K562 (cell line): ENCODE data around the gene ADK. TPM values are rescaled to one million over a fixed set of nuclear protein-coding genes. Genes with fewer than 3 reads are reported as not detected.

Source experiments
- CREBBP ChIP-seq: IDR thresholded peaks from one replicate; pipeline ENCODE4 v1.6.1; 2012; ENCODE audit warnings: low read depth, mild to moderate bottlenecking, control low read depth, inconsistent platforms, low read length
- HBP1 ChIP-seq: fragments of 450-650 bp; formaldehyde crosslinking; IDR thresholded peaks from 2 replicates; pipeline ENCODE4 v1.4.0; 2022; ENCODE audit warnings: missing genetic modification characterization
- KHSRP ChIP-seq: fragments of 450-650 bp; IDR thresholded peaks from 2 replicates; pipeline ENCODE4 v1.6.1; 2017
- KLF1 ChIP-seq: fragments of 450-650 bp; IDR thresholded peaks from 2 replicates; pipeline ENCODE4 v1.6.1; 2016; ENCODE audit warnings: missing genetic modification characterization, missing compliant biosample characterization
- PHB2 ChIP-seq: fragments of 450-650 bp; IDR thresholded peaks from 2 replicates; pipeline ENCODE4 v1.6.1; 2017; ENCODE audit warnings: low read depth
- POLR2H ChIP-seq: IDR thresholded peaks from 2 replicates; pipeline ENCODE4 v1.6.1; 2016; ENCODE audit warnings: missing genetic modification characterization, low read depth, mild to moderate bottlenecking, control low read depth, missing compliant biosample characterization, moderate library complexity
- RUNX1 ChIP-seq: sonication (generic); IDR thresholded peaks from 2 replicates; pipeline ENCODE4 v1.6.1; 2016; ENCODE audit warnings: antibody characterized with exemption, low read depth
- YY1 ChIP-seq, 3 experiments: IDR thresholded peaks; 2 replicates each; pipeline ENCODE4 v1.6.1; 2011; ENCODE audit warnings: low read length in 2 of 3, mild to moderate bottlenecking in 2 of 3, moderate library complexity in 2 of 3, borderline replicate concordance in 1 of 3, control low read depth in 1 of 3, low read depth in 1 of 3; ENCODE audit not compliant: insufficient read depth in 3 of 3, insufficient replicate concordance in 2 of 3, control insufficient read depth in 1 of 3, insufficient read length in 1 of 3; ENCODE audit errors: extremely low read depth in 1 of 3
- ZBTB40 ChIP-seq, 2 experiments: fragments of 450-650 bp in 1 of 2; sonication (generic) in 1 of 2; formaldehyde crosslinking in 1 of 2; IDR thresholded peaks; 2 replicates each; pipeline versions ENCODE4 v1.7.1 to v1.9.0; 2016 to 2022; ENCODE audit warnings: inconsistent platforms in 1 of 2, mild to moderate bottlenecking in 1 of 2, missing genetic modification reagents in 1 of 2
- ZNF124 ChIP-seq: sonication (generic); formaldehyde crosslinking; IDR thresholded peaks from 2 replicates; pipeline ENCODE4 v1.8.1; 2022; ENCODE audit warnings: missing genetic modification reagents
- ZNF280A ChIP-seq: fragments of 450-650 bp; IDR thresholded peaks from 2 replicates; pipeline ENCODE4 v1.6.1; 2018; ENCODE audit warnings: mild to moderate bottlenecking, low read depth; ENCODE audit not compliant: partially characterized antibody
- ZNF316 ChIP-seq: fragments of 450-650 bp; IDR thresholded peaks from 2 replicates; pipeline ENCODE4 v1.6.1; 2016
- polyA plus RNA-seq, 8 experiments: library from polyadenylated mRNA; depleted of rRNA in 4 of 8; stranded (reverse) in 5 of 8; unstranded in 3 of 8; fragments of >200 nt; fragmentation: Nextera tagmentation in 2 of 8; fragmentation: Illumina TruSeq in 1 of 8; extraction: Ambion mirVana in 2 of 8; extraction: Trizol in 1 of 8; gene quantifications; 2 replicates each; pipeline versions ENCODE4 v1.2.1 to v1.2.3, GENCODE V29; 2011 to 2014; ENCODE audit warnings: inconsistent platforms in 1 of 8, missing spikeins in 1 of 8
- total RNA-seq, 7 experiments: library from RNA; depleted of rRNA in 6 of 7; stranded (reverse); fragments of >200 nt in 6 of 7; fragmentation: Illumina TruSeq in 2 of 7; extraction: Trizol in 2 of 7; gene quantifications; 2 replicates each; pipeline versions ENCODE4 v1.2.1 to v1.2.3, GENCODE V29; 2011 to 2021; ENCODE audit warnings: low replicate concordance in 1 of 7
- TF ChIP-seq, protein P1 (sequence below), 3 experiments: IDR thresholded peaks in 2 of 3; conservative IDR thresholded peaks in 1 of 3; 2 replicates each; pipeline ENCODE4 v1.5.1; 2011 to 2012; ENCODE audit warnings: low read length in 3 of 3, mild to moderate bottlenecking in 3 of 3, control low read depth in 2 of 3, improper control_type of control experiment in 1 of 3, inconsistent platforms in 1 of 3, low read depth in 1 of 3, mixed read lengths in 1 of 3, moderate library complexity in 1 of 3; ENCODE audit not compliant: insufficient read depth in 2 of 3

The ADK gene
- total and polyA plus RNA-seq, 9 of the 15 experiments (the other 6 are each of a cell fraction or from before 2014, with no cell fraction given): 54.2 to 97.8 (median 73.6) TPM

DNA sequence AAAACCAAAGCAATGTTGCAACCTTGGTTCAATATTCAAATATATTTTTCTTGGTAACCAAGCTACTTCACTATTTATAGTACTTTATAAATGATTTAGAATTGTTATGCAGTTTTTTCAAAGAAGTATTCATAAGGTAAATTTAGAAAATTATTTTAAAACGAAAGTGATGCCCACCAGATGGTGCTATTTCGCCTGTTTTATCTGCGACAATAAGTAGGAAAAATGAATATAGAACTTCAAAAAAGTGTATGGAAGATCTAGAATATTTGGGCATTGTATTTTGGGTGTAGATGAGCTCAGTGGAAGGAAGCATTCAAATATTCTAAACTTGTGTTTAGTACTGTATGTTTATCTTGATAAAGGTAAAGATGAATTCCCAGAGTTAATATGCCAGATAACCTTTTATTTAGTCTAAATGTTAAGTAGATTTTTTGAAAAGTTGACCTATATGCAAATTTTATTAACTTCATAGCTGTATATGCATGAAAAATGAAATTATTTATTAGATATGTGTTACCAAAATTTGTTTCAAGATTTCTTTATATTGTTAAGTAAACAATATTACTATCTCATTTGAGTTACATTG, 93.2 kb downstream of the ADK start (continued):
- no peak for TF ChIP-seq ZBTB40 (IDR thresholded peaks at IDR 0.05)
- TF ChIP-seq ZBTB40 (CRISPR knock-in tag; IDR thresholded peaks at IDR 0.05): no peak
- no peak for TF ChIP-seq KLF1 (tag)
- TF ChIP-seq, protein P1, sequence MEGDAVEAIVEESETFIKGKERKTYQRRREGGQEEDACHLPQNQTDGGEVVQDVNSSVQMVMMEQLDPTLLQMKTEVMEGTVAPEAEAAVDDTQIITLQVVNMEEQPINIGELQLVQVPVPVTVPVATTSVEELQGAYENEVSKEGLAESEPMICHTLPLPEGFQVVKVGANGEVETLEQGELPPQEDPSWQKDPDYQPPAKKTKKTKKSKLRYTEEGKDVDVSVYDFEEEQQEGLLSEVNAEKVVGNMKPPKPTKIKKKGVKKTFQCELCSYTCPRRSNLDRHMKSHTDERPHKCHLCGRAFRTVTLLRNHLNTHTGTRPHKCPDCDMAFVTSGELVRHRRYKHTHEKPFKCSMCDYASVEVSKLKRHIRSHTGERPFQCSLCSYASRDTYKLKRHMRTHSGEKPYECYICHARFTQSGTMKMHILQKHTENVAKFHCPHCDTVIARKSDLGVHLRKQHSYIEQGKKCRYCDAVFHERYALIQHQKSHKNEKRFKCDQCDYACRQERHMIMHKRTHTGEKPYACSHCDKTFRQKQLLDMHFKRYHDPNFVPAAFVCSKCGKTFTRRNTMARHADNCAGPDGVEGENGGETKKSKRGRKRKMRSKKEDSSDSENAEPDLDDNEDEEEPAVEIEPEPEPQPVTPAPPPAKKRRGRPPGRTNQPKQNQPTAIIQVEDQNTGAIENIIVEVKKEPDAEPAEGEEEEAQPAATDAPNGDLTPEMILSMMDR (IDR thresholded peaks at IDR 0.05 in 2 of 3, conservative IDR thresholded peaks at IDR 0.05 in 1 of 3; ENCODE audit: insufficient read depth in 2 of 3, low read depth in 1 of 3, low read length in 3 of 3): peak in 2 of 3 experiments; percentile 43 to 73; a peak in 4 of 6 replicates
- no peak for TF ChIP-seq ZNF124 (CRISPR knock-in tag)
- no peak for TF ChIP-seq RUNX1
- TF ChIP-seq POLR2H (tag): peak; percentile 52; the same call in 1 of the 2 replicates
- TF ChIP-seq HBP1 (CRISPR knock-in tag): no peak
- TF ChIP-seq CREBBP: no peak
- TF ChIP-seq ZNF316: no peak
- TF ChIP-seq PHB2: no peak
- no peak for TF ChIP-seq YY1 (IDR thresholded peaks at IDR 0.05; ENCODE audit: borderline replicate concordance in 1 of 3, control insufficient read depth in 1 of 3, extremely low read depth in 1 of 3, insufficient read depth in 3 of 3, insufficient read length in 1 of 3, insufficient replicate concordance in 2 of 3, low read depth in 1 of 3, low read length in 2 of 3)
- no peak for TF ChIP-seq KHSRP
- TF ChIP-seq ZNF280A: no peak
